Measurements from ENCODE around the gene FAIM.

FAIM gene

DNA sequence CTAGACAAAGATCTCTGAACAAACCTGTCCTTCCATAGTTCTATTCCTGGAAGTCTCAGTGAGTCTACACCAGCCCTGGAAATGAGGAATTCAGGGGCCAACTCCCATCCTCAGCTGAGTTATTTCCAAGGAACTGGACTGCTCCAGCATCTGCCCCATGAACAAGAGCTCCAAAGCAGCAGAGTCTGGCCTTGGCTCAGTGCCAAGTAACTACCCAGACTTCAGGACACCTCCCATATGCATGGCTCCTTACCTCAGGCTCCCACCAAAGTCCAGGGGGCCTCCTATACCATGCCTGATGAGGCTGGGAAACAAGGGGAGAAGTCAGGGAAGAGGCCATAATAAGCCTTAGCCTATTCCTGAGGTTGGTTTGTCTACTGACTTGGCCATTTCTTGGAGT is 45.0 kb downstream of the FAIM start:
- TF ChIP-seq, protein P1, sequence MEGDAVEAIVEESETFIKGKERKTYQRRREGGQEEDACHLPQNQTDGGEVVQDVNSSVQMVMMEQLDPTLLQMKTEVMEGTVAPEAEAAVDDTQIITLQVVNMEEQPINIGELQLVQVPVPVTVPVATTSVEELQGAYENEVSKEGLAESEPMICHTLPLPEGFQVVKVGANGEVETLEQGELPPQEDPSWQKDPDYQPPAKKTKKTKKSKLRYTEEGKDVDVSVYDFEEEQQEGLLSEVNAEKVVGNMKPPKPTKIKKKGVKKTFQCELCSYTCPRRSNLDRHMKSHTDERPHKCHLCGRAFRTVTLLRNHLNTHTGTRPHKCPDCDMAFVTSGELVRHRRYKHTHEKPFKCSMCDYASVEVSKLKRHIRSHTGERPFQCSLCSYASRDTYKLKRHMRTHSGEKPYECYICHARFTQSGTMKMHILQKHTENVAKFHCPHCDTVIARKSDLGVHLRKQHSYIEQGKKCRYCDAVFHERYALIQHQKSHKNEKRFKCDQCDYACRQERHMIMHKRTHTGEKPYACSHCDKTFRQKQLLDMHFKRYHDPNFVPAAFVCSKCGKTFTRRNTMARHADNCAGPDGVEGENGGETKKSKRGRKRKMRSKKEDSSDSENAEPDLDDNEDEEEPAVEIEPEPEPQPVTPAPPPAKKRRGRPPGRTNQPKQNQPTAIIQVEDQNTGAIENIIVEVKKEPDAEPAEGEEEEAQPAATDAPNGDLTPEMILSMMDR (IDR thresholded peaks at IDR 0.05) = no peak

DNA sequence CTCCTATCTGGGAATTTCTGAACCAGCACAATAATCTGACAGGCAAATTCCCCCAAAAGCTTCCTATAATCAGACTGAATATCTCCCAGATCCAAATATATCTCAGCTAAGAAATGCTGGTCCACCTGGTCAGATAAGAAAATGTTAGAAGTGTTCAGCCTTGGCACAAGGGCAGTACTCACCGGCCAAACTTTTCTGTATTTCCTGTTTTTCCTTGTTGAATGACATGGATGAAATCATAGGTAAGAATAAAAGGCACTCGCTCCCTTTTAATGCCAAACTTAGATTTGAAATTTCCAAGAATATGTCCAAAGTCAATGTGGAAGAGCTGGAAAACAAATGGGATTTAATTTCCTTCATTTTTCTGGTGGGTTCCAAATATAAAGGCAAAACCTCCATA is 48.9 kb downstream of the FAIM start:
- TF ChIP-seq, protein P1 (IDR thresholded peaks at IDR 0.05) = no peak

DNA sequence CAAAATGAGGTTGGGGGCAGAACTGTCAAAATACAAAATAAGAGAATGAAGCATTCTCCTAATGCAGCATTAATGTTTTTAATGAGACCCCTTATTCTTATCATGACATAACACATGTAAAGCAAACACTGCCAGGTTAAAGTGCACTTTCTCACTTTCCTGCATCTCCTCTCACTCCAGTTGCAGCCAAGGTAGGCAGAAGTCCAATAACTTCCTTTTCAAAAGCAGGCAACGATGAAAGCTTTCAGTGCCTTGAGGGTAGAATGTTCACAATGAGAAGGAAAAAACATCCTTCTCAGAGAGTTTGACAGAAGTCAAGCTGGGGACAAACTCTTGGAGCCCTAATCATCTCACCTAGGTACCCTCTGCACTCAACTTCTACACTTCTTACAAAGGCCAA is 59.5 kb downstream of the FAIM start:
- TF ChIP-seq, protein P1 (IDR thresholded peaks at IDR 0.05) = no peak

DNA sequence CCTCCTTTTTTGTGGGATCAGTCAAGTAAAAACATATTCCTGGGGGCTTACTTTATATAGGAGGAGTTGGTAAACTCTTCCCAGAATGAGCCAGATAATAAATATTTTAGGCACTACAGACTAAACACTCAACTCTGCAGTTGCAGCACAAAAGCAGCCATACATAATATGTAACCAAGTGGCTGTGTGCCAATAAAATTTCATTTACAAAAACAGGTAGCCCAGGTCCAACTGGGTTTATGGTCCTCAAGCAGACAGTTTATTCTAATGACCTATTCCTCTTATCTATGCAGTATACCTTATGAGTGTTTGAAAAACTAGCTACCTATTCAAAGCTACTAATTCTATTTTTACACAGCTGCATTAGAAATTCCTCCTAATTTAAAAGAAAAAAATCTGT is 61.8 kb downstream of the FAIM start:
- TF ChIP-seq, protein P1 (IDR thresholded peaks at IDR 0.05) = no peak

DNA sequence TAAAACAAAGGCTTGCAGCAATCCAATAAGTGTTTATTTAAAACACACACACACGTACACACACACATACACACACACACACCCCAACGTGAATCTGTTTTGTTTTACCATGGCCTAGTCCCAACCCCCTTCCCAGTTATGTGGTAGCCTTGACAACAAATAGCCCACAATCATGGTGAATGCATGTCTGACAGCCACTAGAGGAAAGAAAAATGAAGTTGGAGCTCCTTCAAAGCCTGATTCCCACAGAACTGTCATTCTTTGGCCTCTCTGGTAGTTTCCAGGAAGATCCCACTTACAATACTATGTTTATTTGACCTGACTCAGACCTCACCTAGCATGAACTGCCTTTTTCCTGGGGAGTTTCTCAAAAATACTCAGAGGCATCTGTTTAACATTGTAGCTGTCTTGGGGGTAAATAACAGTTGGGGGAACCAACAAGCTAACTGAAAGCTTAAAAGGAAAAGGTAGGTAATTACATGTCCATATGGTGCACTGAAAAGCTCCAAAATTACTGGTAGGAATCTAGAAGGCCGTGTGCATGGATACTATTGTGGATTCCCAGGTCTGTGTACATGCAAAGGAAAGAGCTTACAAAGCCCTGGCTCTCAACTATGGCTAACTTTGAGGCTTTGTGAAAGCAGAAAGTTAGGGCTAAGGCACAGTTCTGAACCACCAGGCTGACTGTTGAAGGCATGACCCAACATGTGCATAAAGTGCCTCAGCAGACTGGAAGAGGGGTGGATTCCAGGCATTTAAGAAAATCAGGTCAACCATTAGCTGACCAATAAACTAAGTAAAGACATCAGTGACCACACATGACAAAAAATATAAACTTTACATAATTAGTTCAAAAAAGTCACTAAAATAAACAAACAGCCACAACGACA is 65.3 kb downstream of the FAIM start:
- TF ChIP-seq, protein P1 (IDR thresholded peaks at IDR 0.05) = no peak

DNA sequence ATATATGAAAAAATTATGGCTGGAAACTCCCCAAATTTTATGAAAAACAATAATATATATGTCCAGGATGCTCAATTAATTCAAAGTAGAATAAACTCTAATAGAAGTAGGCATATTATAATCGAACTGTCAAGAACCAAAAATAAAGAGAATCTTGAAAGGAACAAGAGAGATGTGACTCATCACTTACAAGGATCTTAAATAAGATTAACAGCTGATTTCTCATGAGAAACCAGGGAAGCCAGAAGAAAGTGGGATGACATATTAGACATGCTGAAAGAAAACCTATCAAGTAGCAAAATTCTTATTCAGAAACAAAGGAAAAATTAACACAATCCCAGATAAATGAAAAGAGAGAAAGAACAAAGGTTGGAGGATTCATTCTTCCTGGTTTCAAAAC is 66.8 kb downstream of the FAIM start:
- TF ChIP-seq, protein P1 (IDR thresholded peaks at IDR 0.05) = no peak

DNA sequence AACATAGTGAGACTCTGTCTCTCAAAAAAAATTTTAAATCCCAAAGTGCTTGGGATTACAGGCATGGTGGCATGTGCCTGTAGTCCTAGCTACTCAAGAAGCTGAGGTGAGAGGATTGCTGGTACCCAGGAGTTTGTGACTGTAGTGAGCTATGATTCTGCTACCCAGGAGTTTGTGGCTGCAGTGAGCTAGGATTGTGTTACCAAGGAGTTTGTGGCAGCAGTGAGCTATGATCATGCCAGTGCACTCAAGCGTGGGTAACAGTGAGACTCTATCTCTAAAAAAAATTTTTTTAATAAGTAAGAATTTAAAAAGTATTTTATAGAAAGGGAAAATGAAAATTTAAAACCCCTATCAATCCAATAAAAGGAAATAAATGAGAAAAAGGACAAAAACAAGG is 69.5 kb downstream of the FAIM start:
- TF ChIP-seq, protein P1 (IDR thresholded peaks at IDR 0.05) = no peak

Data from LNCAP (cell line).